GM12874 (cell line): ENCODE measurements around the gene INHBE.

Experiments used
- CTCF ChIP-seq: IDR thresholded peaks from 2 replicates; pipeline ENCODE4 v1.5.1; 2011; ENCODE audit warnings: low read depth, mild to moderate bottlenecking, control low read depth, low read length, moderate library complexity; ENCODE audit not compliant: insufficient read depth

INHBE gene

GRCh38 chr12:57481671-57482070 lies 26.6 kb downstream of the INHBE start:
- TF ChIP-seq CTCF, result no peak

GRCh38 chr12:57483466-57483865 lies 28.4 kb downstream of the INHBE start:
- TF ChIP-seq CTCF, result no peak

GRCh38 chr12:57485695-57486094 lies 30.6 kb downstream of the INHBE start:
- TF ChIP-seq CTCF, result no peak

- no peak for TF ChIP-seq CTCF
Observed at GRCh38 chr12:57487055-57487596, 32.0 kb downstream of the INHBE start.

GRCh38 chr12:57487597-57488401 lies 32.7 kb downstream of the INHBE start, which contains the start of gene MARS1:
TSS of gene MARS1 (plus strand) at chr12:57488068. CDS start at chr12:57488091, 23 bp downstream.
- peak; percentile 43 for TF ChIP-seq CTCF

- TF ChIP-seq CTCF, result no peak
Observed at GRCh38 chr12:57488402-57489156, 33.5 kb downstream of the INHBE start.

- no peak for TF ChIP-seq CTCF
Observed at GRCh38 chr12:57489157-57489641, 34.1 kb downstream of the INHBE start.
